C4-2B (cell line): ENCODE measurements around the gene LOXL3.

Experiments
- ZFX ChIP-seq: fragments of 450-650 bp; IDR thresholded peaks from 2 replicates; pipeline ENCODE4 v1.6.1; 2017
- TF ChIP-seq, protein P1 (sequence below): fragments of 450-650 bp; conservative IDR thresholded peaks from 2 replicates; pipeline ENCODE4 v1.5.1; 2017; ENCODE audit warnings: mild to moderate bottlenecking

DNA sequence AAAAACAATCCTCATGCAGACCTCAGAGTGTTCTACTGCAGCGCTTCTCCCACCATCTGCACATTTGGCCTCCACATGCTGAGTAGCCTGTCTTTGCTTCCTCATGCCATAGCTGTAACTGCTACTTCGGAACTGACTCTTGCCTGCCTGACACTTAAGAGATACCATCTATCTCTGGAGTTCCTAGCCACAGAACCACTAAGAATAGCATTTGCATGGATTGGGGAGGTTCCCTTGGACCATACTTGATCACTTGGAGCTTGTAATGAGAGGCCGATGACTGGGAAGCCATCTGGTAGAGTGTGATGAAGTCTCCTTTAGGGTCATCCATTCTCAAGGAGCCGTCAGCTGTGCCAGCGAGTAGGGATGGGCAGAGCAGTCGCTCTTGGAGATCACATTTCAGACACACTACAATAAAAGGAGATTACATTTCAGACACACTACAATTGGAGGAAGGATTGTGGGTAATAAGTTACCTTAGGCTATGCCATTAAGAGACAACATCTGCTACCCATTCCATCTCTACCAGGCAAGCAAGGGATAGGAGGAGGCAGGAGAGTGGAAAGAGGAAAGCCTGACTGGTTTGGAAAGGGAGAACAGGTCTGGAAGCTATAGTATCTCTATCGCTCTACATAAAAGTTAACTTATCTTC, 22.6 kb upstream of the LOXL3 start:
- TF ChIP-seq, protein P1, sequence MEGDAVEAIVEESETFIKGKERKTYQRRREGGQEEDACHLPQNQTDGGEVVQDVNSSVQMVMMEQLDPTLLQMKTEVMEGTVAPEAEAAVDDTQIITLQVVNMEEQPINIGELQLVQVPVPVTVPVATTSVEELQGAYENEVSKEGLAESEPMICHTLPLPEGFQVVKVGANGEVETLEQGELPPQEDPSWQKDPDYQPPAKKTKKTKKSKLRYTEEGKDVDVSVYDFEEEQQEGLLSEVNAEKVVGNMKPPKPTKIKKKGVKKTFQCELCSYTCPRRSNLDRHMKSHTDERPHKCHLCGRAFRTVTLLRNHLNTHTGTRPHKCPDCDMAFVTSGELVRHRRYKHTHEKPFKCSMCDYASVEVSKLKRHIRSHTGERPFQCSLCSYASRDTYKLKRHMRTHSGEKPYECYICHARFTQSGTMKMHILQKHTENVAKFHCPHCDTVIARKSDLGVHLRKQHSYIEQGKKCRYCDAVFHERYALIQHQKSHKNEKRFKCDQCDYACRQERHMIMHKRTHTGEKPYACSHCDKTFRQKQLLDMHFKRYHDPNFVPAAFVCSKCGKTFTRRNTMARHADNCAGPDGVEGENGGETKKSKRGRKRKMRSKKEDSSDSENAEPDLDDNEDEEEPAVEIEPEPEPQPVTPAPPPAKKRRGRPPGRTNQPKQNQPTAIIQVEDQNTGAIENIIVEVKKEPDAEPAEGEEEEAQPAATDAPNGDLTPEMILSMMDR: no peak
- no peak for TF ChIP-seq ZFX
